GM12878 (cell line): ENCODE measurements around the gene SSBP4. TPM values are rescaled to one million over a fixed set of nuclear protein-coding genes. Genes with fewer than 3 reads are reported as not detected.

ENCODE experiments used
- ATAC-seq: fragments of 200-7000 bp; cut with Tn5 transposase; 3 replicates; pipeline ENCODE4 v1.9.1; 2020; ENCODE audit warnings: mild to moderate bottlenecking, moderate library complexity
- BruUV-seq: library from RNA; stranded (reverse); fragments of 400-500 nt; replicated peaks from 2 replicates; lab custom pipeline; 2021; lab: Mats Ljungman, UMichigan
- CTCF ChIA-PET: fragments of 300-600 bp; sonication (Branson Sonifier 250); formaldehyde crosslinking; extraction: SDS; loops from one replicate; lab custom pipeline; 2021; ENCODE audit warnings: inconsistent platforms; lab: Yijun Ruan, JAX
- POLR2A ChIA-PET: fragments of 350-600 bp; formaldehyde crosslinking; extraction: SDS; loops from one replicate; lab custom pipeline; 2021; ENCODE audit warnings: inconsistent platforms; lab: Charles Lee
- RAD21 ChIA-PET: fragments of 300-600 bp; sonication (Branson Sonifier 250); formaldehyde crosslinking; loops from one replicate; lab custom pipeline; 2023; ENCODE audit warnings: antibody characterized with exemption; ENCODE audit not compliant: unreplicated experiment; lab: Charles Lee
- SMC1A ChIA-PET: fragments of 300-600 bp; sonication (Branson Sonifier 250); formaldehyde crosslinking; loops from one replicate; lab custom pipeline; 2023; ENCODE audit not compliant: unreplicated experiment, uncharacterized antibody; lab: Charles Lee
- DNase-seq: peaks from one replicate; pipeline ENCODE4 v3.0.0-alpha.2; 2011; ENCODE audit warnings: low read depth, low spot score
- FAIRE-seq: peaks from 3 replicates; lab custom pipeline; 2011; peaks lifted over from hg19 to GRCh38; lab: Jason Lieb, UNC
- H2AFZ ChIP-seq: 2 replicates; pipeline ENCODE4 v1.6.0; 2011; ENCODE audit warnings: low read depth, low read length, control low read depth; ENCODE audit not compliant: control insufficient read depth
- H3K27ac ChIP-seq: 2 replicates; pipeline ENCODE4 v1.5.1; 2011; ENCODE audit warnings: control low read depth; ENCODE audit not compliant: control insufficient read depth, insufficient read depth
- H3K27me3 ChIP-seq, 2 experiments: replicated peaks in 1 of 2; 2 replicates each; pipeline versions ENCODE4 v1.6.0 to v1.6.1; 2011; ENCODE audit warnings: low read length in 1 of 2; ENCODE audit not compliant: control insufficient read depth in 2 of 2, insufficient read depth in 2 of 2
- H3K36me3 ChIP-seq, 2 experiments: 2 replicates each; pipeline ENCODE4 v1.5.1; 2011; ENCODE audit warnings: low read length in 1 of 2; ENCODE audit not compliant: control insufficient read depth in 2 of 2, insufficient read depth in 2 of 2
- H3K4me1 ChIP-seq: 2 replicates; pipeline ENCODE4 v1.6.1; 2011; ENCODE audit warnings: mild to moderate bottlenecking, low read length, moderate library complexity, mixed read lengths; ENCODE audit not compliant: control insufficient read depth, insufficient read depth
- H3K4me2 ChIP-seq: 2 replicates; pipeline ENCODE4 v1.6.0; 2011; ENCODE audit warnings: control low read depth; ENCODE audit not compliant: control insufficient read depth, insufficient read depth
- H3K4me3 ChIP-seq: fragments of 200-600 bp; sonication (generic); 2 replicates; pipeline ENCODE4 v1.5.1; 2016
- H3K79me2 ChIP-seq: 2 replicates; pipeline ENCODE4 v1.6.0; 2011; ENCODE audit warnings: low read length; ENCODE audit not compliant: control insufficient read depth, insufficient read depth
- H3K9ac ChIP-seq: 2 replicates; pipeline ENCODE4 v1.8.0; 2011; ENCODE audit warnings: low read length, control low read depth, mixed read lengths; ENCODE audit not compliant: control insufficient read depth, insufficient read depth
- H3K9me3 ChIP-seq: replicated peaks from 3 replicates; pipeline ENCODE4 v1.5.1; 2011; ENCODE audit warnings: mild to moderate bottlenecking, low read length; ENCODE audit not compliant: control insufficient read depth, insufficient read depth
- H4K20me1 ChIP-seq: 2 replicates; pipeline ENCODE4 v1.6.0; 2011; ENCODE audit not compliant: control insufficient read depth, insufficient read depth
- CEBPB ChIP-seq, 2 experiments: fragments of 150-350 bp in 1 of 2; IDR thresholded peaks; 2 replicates each; pipeline ENCODE4 v1.6.1; 2012 to 2014; ENCODE audit warnings: low read depth in 2 of 2, low read length in 2 of 2, borderline replicate concordance in 1 of 2, inconsistent platforms in 1 of 2
- EED ChIP-seq: sonication (generic); IDR thresholded peaks from 2 replicates; pipeline ENCODE4 v1.6.1; 2016; ENCODE audit warnings: antibody characterized with exemption, low read depth
- IKZF2 ChIP-seq, 2 experiments: fragments of 450-650 bp; IDR thresholded peaks; 2 replicates each; pipeline ENCODE4 v1.6.1; 2017; ENCODE audit warnings: mild to moderate bottlenecking in 2 of 2, moderate library complexity in 2 of 2
- LARP7 ChIP-seq: fragments of 450-650 bp; IDR thresholded peaks from 2 replicates; pipeline ENCODE4 v1.6.1; 2017; ENCODE audit warnings: mild to moderate bottlenecking
- POU2F2 ChIP-seq: IDR thresholded peaks from 3 replicates; pipeline ENCODE4 v1.6.1; 2011; ENCODE audit warnings: low read depth, mild to moderate bottlenecking, low read length, borderline replicate concordance
- SIX5 ChIP-seq: IDR thresholded peaks from 2 replicates; pipeline ENCODE4 v1.6.1; 2011; ENCODE audit warnings: mild to moderate bottlenecking, low read depth, low read length, moderate library complexity; ENCODE audit not compliant: severe bottlenecking
- SPI1 ChIP-seq: IDR thresholded peaks from 2 replicates; pipeline ENCODE4 v1.6.1; 2011; ENCODE audit warnings: low read depth, mild to moderate bottlenecking, low read length, moderate library complexity, borderline replicate concordance; ENCODE audit not compliant: insufficient read depth
- SREBF2 ChIP-seq: IDR thresholded peaks from 2 replicates; pipeline ENCODE4 v1.6.1; 2012; ENCODE audit warnings: mild to moderate bottlenecking, low read length
- SUZ12 ChIP-seq: fragments of 200-600 bp; sonication (generic); IDR thresholded peaks from one replicate; pipeline ENCODE4 v1.6.1; 2018; ENCODE audit warnings: antibody characterized with exemption, mild to moderate bottlenecking; ENCODE audit not compliant: unreplicated experiment
- ZNF687 ChIP-seq: fragments of 450-650 bp; IDR thresholded peaks from 2 replicates; pipeline ENCODE4 v1.6.1; 2017; ENCODE audit warnings: mild to moderate bottlenecking, moderate library complexity
- WGBS: methylation state at CpG from one replicate; pipeline ENCODE4 v1.1.6; 2016; ENCODE audit warnings: low lambda C conversion rate; ENCODE audit not compliant: insufficient replicate concordance, insufficient coverage; ENCODE audit errors: missing lambda C conversion rate; 5-methylcytosine and 5-hydroxymethylcytosine counted together
- in situ Hi-C: fragments of 300-500 bp; cut with MboI; formaldehyde crosslinking; loops from 9 replicates; pipeline ENCODE4 v1.14.3; 2018; ENCODE audit warnings: mixed read lengths
- intact Hi-C: fragments of 100-400 bp; cut with micrococcal nuclease; formaldehyde crosslinking; loops from one replicate; pipeline ENCODE4 v1.14.2; 2022; ENCODE audit not compliant: unreplicated experiment
- polyA plus RNA-seq, 11 experiments: library from polyadenylated mRNA; depleted of rRNA in 4 of 11; unstranded in 6 of 11; stranded (reverse) in 5 of 11; fragments of >200 nt; fragmentation: Nextera tagmentation in 4 of 11; fragmentation: Illumina TruSeq in 1 of 11; extraction: Ambion mirVana in 4 of 11; extraction: Trizol in 1 of 11; gene quantifications; 1 replicate in 1 of 11; 2 replicates in 10 of 11; pipeline versions ENCODE4 v1.2.1 to v1.2.3, GENCODE V29; 2011 to 2016; ENCODE audit warnings: inconsistent platforms in 2 of 11, missing spikeins in 2 of 11, low read depth in 1 of 11
- total RNA-seq, 4 experiments: library from RNA; depleted of rRNA in 3 of 4; stranded (reverse); fragments of >200 nt in 3 of 4; fragmentation: Illumina TruSeq in 1 of 4; extraction: Trizol in 1 of 4; gene quantifications; 2 replicates each; pipeline versions ENCODE4 v1.2.1 to v1.2.3, GENCODE V29; 2013 to 2021

The SSBP4 gene
- total and polyA plus RNA-seq, 10 of the 15 experiments (the other 5 are each of a cell fraction or from before 2014, with no cell fraction given) = 0.37 to 150 (median 38.9) TPM

GRCh38 chr19:18392926-18393325 lies 26.3 kb upstream of the SSBP4 start:
- Histone ChIP-seq H3K4me3 (no peak overlapping the region), H3K79me2 (no peaks in the 10 kb centered on the region), H3K9me3 (no peaks in the 10 kb centered on the region; the same call in 2 of the 3 replicates), H3K4me1 (peaks cover 32% of the 10 kb centered on the region), H3K36me3 (no peaks in the 10 kb centered on the region), H3K4me2 (peak overlapping the region; percentile 26; the same call in 1 of the 2 replicates), H4K20me1 (no peaks in the 10 kb centered on the region), H3K9ac (no peak overlapping the region), H3K27me3 (no peaks in the 10 kb centered on the region; a peak in 1 of 4 replicates), H3K27ac (no peak overlapping the region), H2AFZ (no peak overlapping the region)
- ChIA-PET RAD21 (interaction anchor here (0.8 kb wide), 1 partner anchor 44 kb away, joined by 3 read pairs; no protein-coding TSS in a partner anchor), POLR2A (interaction anchor here (1.0 to 2.0 kb wide), 2 partner anchors 25 to 57 kb away, joined by 3 to 9 read pairs; no protein-coding TSS in a partner anchor), SMC1A (interaction anchor here (0.6 to 2.2 kb wide), 4 partner anchors 9 to 207 kb away, joined by 3 to 6 read pairs (median 3); no protein-coding TSS in a partner anchor), CTCF (interaction anchor here (1.2 to 9.4 kb wide), 5 partner anchors 7 to 280 kb away, joined by 3 to 144 read pairs (median 49); partner anchors contain the start of gene LRRC25)
- no peak for TF ChIP-seq EED
- TF ChIP-seq SIX5 = no peak
- no peak for TF ChIP-seq LARP7
- TF ChIP-seq CEBPB (IDR thresholded peaks at IDR 0.05; ENCODE audit: borderline replicate concordance in 1 of 2, low read depth in 2 of 2, low read length in 2 of 2) = no peak
- 23% methylated on average over 5 of the region's 5 CpGs for WGBS
- no TSS peak for BruUV-seq
- intact Hi-C loops = no loop called here
- in situ Hi-C loops = no loop called here
- no peak for FAIRE-seq
- no peak for DNase-seq
- ATAC-seq = no peak

DNA sequence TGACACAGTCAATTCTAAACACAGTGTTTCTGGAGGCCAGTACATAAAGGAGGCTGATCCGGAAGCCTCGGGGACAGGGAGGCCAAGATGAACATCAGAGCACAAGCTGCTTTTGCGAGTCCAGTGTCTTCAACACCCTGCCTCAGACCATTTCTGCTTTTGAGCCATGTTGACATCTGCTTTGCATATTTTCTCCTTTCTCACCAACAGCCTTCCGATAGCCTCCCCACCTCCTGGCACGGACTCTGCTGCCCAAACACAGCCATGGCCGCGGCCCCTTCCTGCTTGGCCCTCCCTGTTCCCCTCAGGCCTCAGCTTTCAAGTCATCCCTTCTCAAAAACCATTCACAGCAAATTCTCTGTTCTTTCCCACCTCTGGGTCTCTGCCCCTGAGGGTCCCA lies 25.4 kb upstream of the SSBP4 start:
- intact Hi-C loops = no loop called here
- SMC1A ChIA-PET = interaction anchor here (2.2 kb wide), 1 partner anchor 20 kb away, joined by 6 read pairs; no protein-coding TSS in a partner anchor
- in situ Hi-C loops = no loop called here
- POLR2A ChIA-PET = interaction anchor here (0.8 kb wide), 2 partner anchors 52 to 89 kb away, joined by 3 to 4 read pairs; no protein-coding TSS in a partner anchor
- Histone ChIP-seq H2AFZ (no peak overlapping the region), H3K27me3 (no peaks in the 10 kb centered on the region), H3K4me1 (peaks cover 27% of the 10 kb centered on the region), H3K4me2 (peak overlapping the region; percentile 38; the same call in 1 of the 2 replicates), H3K27ac (no peak overlapping the region), H3K4me3 (no peak overlapping the region), H3K9me3 (no peaks in the 10 kb centered on the region; the same call in 2 of the 3 replicates), H3K9ac (no peak overlapping the region), H4K20me1 (no peaks in the 10 kb centered on the region), H3K79me2 (no peaks in the 10 kb centered on the region), H3K36me3 (no peaks in the 10 kb centered on the region)
- 50% methylated on average over 7 of the region's 7 CpGs for WGBS
- RAD21 ChIA-PET = no interaction called here
- ATAC-seq (peak; percentile 41), DNase-seq (no peak), FAIRE-seq (no peak)
- no TSS peak for BruUV-seq
- no peak for TF ChIP-seq SREBF2
- TF ChIP-seq POU2F2 = peak; percentile 87; the same call in 1 of the 3 replicates
- TF ChIP-seq IKZF2 (IDR thresholded peaks at IDR 0.05) = no peak
- no peak for TF ChIP-seq SUZ12
- TF ChIP-seq SPI1 = peak; percentile 38; the same call in 1 of the 2 replicates
- TF ChIP-seq ZNF687 = 0 out of 2 replicates have a peak, but pooled peaks have one; percentile 23
- CTCF ChIA-PET = interaction anchor here (1.2 to 9.4 kb wide), 3 partner anchors 15 to 281 kb away, joined by 3 to 144 read pairs (median 49); no protein-coding TSS in a partner anchor
